SJCRH30 (cell line): Measurements from ENCODE around the gene STMN1. TPM values are rescaled to one million over a fixed set of nuclear protein-coding genes. Genes with fewer than 3 reads are reported as not detected.
A peak's percentile ranks its signal among the peaks of the same experiment; 100 is the strongest.

Source experiments
- DNase-seq, 2 experiments: peaks; one replicate each; pipeline ENCODE4 v3.0.0-alpha.2; 2015 to 2020
- H3K27ac ChIP-seq: fragments of 250-450 bp; sonication (Bioruptor Pico); 2 replicates; pipeline ENCODE4 v1.5.1; 2020; ENCODE audit warnings: mild to moderate bottlenecking, moderate library complexity
- H3K27me3 ChIP-seq: fragments of 250-450 bp; sonication (Bioruptor Pico); 2 replicates; pipeline ENCODE4 v1.5.1; 2020; ENCODE audit warnings: mild to moderate bottlenecking, moderate library complexity
- H3K36me3 ChIP-seq: fragments of 250-450 bp; sonication (Bioruptor Pico); 2 replicates; pipeline ENCODE4 v1.5.1; 2020; ENCODE audit warnings: mild to moderate bottlenecking, moderate library complexity
- H3K4me1 ChIP-seq: fragments of 250-450 bp; sonication (Bioruptor Pico); 2 replicates; pipeline ENCODE4 v1.5.1; 2020; ENCODE audit warnings: mild to moderate bottlenecking, moderate library complexity
- H3K4me3 ChIP-seq: fragments of 250-450 bp; sonication (Bioruptor Pico); 2 replicates; pipeline ENCODE4 v1.5.1; 2020; ENCODE audit warnings: mild to moderate bottlenecking, moderate library complexity
- H3K9me3 ChIP-seq: fragments of 250-450 bp; sonication (Bioruptor Pico); replicated peaks from 2 replicates; pipeline ENCODE4 v1.5.1; 2020; ENCODE audit warnings: mild to moderate bottlenecking, moderate library complexity
- total RNA-seq: library from RNA; depleted of rRNA; stranded (reverse); fragments of >200 nt; shearing (Covaris generic); gene quantifications from 2 replicates; pipeline ENCODE4 v1.2.3, GENCODE V29; 2014; rRNA removed

STMN1 gene
- total RNA-seq, 1 experiment from 2014 or later, result 1,091 TPM

DNA sequence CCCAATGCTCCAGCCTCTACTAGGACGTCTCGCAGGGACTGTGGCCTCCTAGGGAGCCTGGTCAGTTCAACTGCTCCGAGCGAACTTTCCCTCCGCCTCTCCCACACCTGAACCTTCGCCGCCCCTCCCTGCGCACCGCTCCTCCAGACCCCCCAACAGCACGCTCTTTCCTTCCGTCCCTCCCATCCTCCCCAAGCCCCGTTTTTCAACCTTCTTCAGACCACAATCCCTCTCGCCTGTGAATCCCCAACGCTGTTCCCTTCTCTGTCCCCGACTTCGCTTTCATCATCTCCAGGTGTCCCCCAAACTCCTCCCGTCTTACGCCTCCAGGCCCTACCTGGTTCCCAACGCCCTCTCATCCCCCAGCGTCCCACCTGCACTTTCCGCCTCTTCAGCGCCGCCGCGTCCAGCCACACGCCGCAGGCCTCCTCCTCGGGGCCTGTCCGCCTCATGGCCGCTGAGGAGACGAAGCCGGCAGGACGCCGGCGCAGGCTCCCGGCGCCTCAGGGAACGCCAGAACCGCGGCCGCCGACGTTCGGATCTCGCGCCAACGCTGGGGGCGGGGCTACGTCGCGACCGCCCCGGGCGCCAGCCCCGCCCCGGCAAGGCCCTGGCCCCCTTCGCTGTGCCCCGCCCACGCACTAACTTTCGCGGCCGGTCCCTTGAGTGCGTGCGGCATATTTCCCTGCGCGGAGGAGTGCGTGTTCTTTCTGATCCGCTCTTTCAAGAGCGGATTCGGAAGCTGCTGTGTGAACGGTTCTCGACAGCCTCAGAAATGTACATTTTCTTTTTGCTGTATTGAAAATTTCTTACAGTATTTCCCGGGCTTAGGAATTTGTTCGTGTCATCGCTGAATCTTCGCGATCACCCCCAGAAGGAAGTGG is 47.1 kb downstream of the STMN1 start, which contains the start of gene AUNIP:
TSS of gene AUNIP (minus strand) at position 552 of the 884 bp plus-strand sequence. CDS start at position 452, 100 bp downstream.
- no peaks in the 10 kb centered on the region for H3K27me3 ChIP-seq
- H3K36me3 ChIP-seq, result no peaks in the 10 kb centered on the region
- H3K4me1 ChIP-seq, result peaks cover 24% of the 10 kb centered on the region
- no peaks in the 10 kb centered on the region for H3K9me3 ChIP-seq
- peak; percentile 90 to 95 for DNase-seq
- H3K27ac ChIP-seq, result peak within 1 kb of the TSS; percentile 70
- peak within 1 kb of the TSS; percentile 86 for H3K4me3 ChIP-seq

DNA sequence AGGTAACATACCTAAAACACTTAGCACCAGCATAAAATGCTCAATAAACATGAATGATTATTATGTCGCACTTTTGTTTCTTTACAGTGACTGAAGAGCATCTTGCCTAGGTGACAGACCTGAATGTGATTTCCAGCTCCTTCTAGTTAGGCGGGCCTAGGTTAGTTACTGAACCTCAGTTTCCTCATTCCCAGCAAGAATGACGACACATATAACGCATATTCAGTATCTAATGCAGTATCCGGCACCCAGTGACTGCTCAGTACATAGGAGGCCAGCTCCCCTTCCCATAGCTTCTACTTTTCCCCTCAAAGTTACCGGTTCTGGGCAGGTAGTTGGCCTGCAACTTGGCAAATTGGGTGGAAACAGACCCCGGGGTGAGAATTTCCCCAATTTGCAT is 47.7 kb downstream of the STMN1 start:
- no peaks in the 10 kb centered on the region for H3K9me3 ChIP-seq
- DNase-seq, result no peak
- peaks cover 24% of the 10 kb centered on the region for H3K4me1 ChIP-seq
- H3K4me3 ChIP-seq, result peak overlapping the region; percentile 86
- H3K27me3 ChIP-seq, result no peaks in the 10 kb centered on the region
- H3K27ac ChIP-seq, result peak overlapping the region; percentile 70
- H3K36me3 ChIP-seq, result no peaks in the 10 kb centered on the region

DNA sequence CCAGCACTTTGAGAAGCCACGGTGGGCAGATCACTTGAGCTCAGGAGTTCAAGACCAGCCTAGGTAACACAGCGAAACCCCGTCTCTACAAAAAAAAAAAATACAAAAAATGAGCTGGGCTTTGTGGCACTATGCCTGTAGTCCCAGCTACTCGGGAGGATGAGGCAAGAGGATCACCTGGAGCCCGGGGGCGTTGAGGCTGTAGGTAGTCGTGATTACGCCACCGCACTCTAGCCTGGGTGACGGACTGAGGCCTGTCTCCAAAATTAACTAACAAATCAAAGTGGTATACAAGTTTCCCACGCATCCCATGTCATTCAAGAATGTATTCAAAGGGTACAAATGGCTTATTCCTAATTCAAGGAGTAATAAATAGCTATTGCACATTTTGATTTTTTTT is 49.4 kb downstream of the STMN1 start:
- no peak overlapping the region for H3K4me3 ChIP-seq
- no peaks in the 10 kb centered on the region for H3K9me3 ChIP-seq
- H3K36me3 ChIP-seq, result no peaks in the 10 kb centered on the region
- no peaks in the 10 kb centered on the region for H3K27me3 ChIP-seq
- no peak overlapping the region for H3K27ac ChIP-seq
- peaks cover 24% of the 10 kb centered on the region for H3K4me1 ChIP-seq
- DNase-seq, result no peak

DNA sequence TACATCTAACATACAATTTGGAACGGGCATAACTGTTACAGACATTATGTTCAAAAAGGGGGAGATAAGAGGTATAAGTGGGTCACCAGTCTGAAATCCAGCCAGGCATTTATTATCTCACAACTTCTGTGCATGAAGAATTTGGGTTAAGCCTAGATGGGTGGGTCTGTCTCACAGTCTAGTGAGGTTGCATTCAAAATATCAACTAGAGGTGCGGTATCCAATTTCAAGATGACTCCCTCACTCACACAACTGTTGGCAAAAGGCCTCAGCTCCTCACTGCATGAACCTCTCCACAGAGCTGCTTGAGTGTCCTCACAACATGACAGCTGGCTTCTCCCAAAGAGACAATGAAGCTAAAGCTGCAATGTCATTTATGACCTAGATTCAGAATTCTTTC is 51.7 kb downstream of the STMN1 start:
- peaks cover 14% of the 10 kb centered on the region for H3K4me1 ChIP-seq
- peaks cover 10% of the 10 kb centered on the region for H3K36me3 ChIP-seq
- no peak overlapping the region for H3K4me3 ChIP-seq
- peak; percentile 75 to 81 for DNase-seq
- H3K27me3 ChIP-seq, result no peaks in the 10 kb centered on the region
- peaks cover 11% of the 10 kb centered on the region for H3K9me3 ChIP-seq
- peak overlapping the region; percentile 1; the same call in 1 of the 2 replicates for H3K27ac ChIP-seq

Other genes with a start within 250 kb of the STMN1 start
- 63.1 and 64.3 TPM in 2 replicates for gene SELENON, start 106.2 kb downstream of the STMN1 start, total RNA-seq
- gene MTFR1L, start 86.5 kb downstream of the STMN1 start, total RNA-seq, result 47.9 and 49.9 TPM in 2 replicates
- gene AUNIP, start 47.0 kb downstream of the STMN1 start, total RNA-seq, result 28.9 and 34.3 TPM in 2 replicates
- gene PAQR7, start 30.7 kb downstream of the STMN1 start, total RNA-seq, result 2.1 and 2.4 TPM in 2 replicates
- gene PAFAH2, start 91.6 kb upstream of the STMN1 start, total RNA-seq, result 3.8 and 4.0 TPM in 2 replicates
- 32.7 and 38.7 TPM in 2 replicates for gene EXTL1, start 115.4 kb upstream of the STMN1 start, total RNA-seq
- 0.08 and 0.26 TPM in 2 replicates for gene SLC30A2, start 139.7 kb upstream of the STMN1 start, total RNA-seq
- not detected in 2 replicates for gene TRIM63, start 161.2 kb upstream of the STMN1 start, total RNA-seq
- 8.1 and 8.7 TPM in 2 replicates for gene PDIK1L, start 205.4 kb upstream of the STMN1 start, total RNA-seq